Neural cell (in vitro differentiated cells): ENCODE data around the gene CAGE1.

Experiments used
- CTCF ChIP-seq: fragments of 450-650 bp; IDR thresholded peaks from 2 replicates; pipeline ENCODE4 v1.5.1; 2014; ENCODE audit warnings: antibody characterized with exemption, mild to moderate bottlenecking, moderate library complexity; ENCODE audit not compliant: poor library complexity, severe bottlenecking
- EP300 ChIP-seq: fragments of 450-650 bp; conservative IDR thresholded peaks from 2 replicates; pipeline ENCODE4 v1.6.1; 2014; ENCODE audit warnings: antibody characterized with exemption, mild to moderate bottlenecking, moderate library complexity; ENCODE audit not compliant: poor library complexity, severe bottlenecking
- EZH2 ChIP-seq: fragments of 200-600, 300-800 bp; shearing (Covaris generic), sonication (generic); IDR thresholded peaks from 2 replicates; pipeline ENCODE4 v1.6.1; 2014; ENCODE audit warnings: antibody characterized with exemption, low read length, borderline replicate concordance, mild to moderate bottlenecking; ENCODE audit not compliant: insufficient read depth, poor library complexity, severe bottlenecking
- MXI1 ChIP-seq: fragments of 450-650 bp; conservative IDR thresholded peaks from 2 replicates; pipeline ENCODE4 v1.6.1; 2014; ENCODE audit warnings: antibody characterized with exemption, mild to moderate bottlenecking; ENCODE audit not compliant: poor library complexity, severe bottlenecking
- POLR2AphosphoS5 ChIP-seq: IDR thresholded peaks from 2 replicates; pipeline ENCODE4 v1.6.1; 2012
- RAD21 ChIP-seq: fragments of 450-650 bp; conservative IDR thresholded peaks from 2 replicates; pipeline ENCODE4 v1.6.1; 2014; ENCODE audit warnings: antibody characterized with exemption, mild to moderate bottlenecking, moderate library complexity
- REST ChIP-seq: IDR thresholded peaks from 2 replicates; pipeline ENCODE4 v1.6.1; 2012; ENCODE audit warnings: borderline replicate concordance
- SMC3 ChIP-seq: fragments of 450-650 bp; conservative IDR thresholded peaks from 2 replicates; pipeline ENCODE4 v1.6.1; 2014; ENCODE audit warnings: antibody characterized with exemption, mild to moderate bottlenecking, moderate library complexity; ENCODE audit not compliant: poor library complexity
- TAF1 ChIP-seq: IDR thresholded peaks from 2 replicates; pipeline ENCODE4 v1.6.1; 2012; ENCODE audit warnings: low read depth

- TF ChIP-seq CTCF: no peak
- no peak for TF ChIP-seq EZH2
- no peak for TF ChIP-seq REST
- no peak for TF ChIP-seq MXI1
- TF ChIP-seq TAF1: no peak
- TF ChIP-seq EP300: no peak
- no peak for TF ChIP-seq RAD21
- no peak for TF ChIP-seq POLR2AphosphoS5
- TF ChIP-seq SMC3: no peak
Observed at GRCh38 chr6:7414811-7415210, 25.3 kb upstream of the CAGE1 start.
